SK-N-SH (cell line): ENCODE data around the gene COA6. TPM values are rescaled to one million over a fixed set of nuclear protein-coding genes. Genes with fewer than 3 reads are reported as not detected.

Experiments used
- CTCF ChIA-PET: fragments of 300-600, 350-600 bp; formaldehyde crosslinking; extraction: SDS; loops from one replicate; lab custom pipeline; 2021; lab: Yijun Ruan, JAX
- POLR2A ChIA-PET: fragments of 350-600 bp; sonication (Branson Sonifier 250); formaldehyde crosslinking; extraction: SDS; loops from one replicate; lab custom pipeline; 2020; ENCODE audit warnings: antibody characterized with exemption, inconsistent platforms; lab: Yijun Ruan, JAX
- DNase-seq: peaks from one replicate; pipeline ENCODE4 v3.0.0; 2012
- H2AFZ ChIP-seq: fragments of 200-600 bp; sonication (generic); 2 replicates; pipeline ENCODE4 v1.8.1; 2016; ENCODE audit warnings: antibody characterized with exemption, mild to moderate bottlenecking, low read depth
- H3F3A ChIP-seq: fragments of 200-600 bp; sonication (generic); replicated peaks from 2 replicates; pipeline ENCODE3; 2016; ENCODE audit warnings: antibody characterized with exemption, mild to moderate bottlenecking; ENCODE audit not compliant: insufficient read depth
- H3K27ac ChIP-seq, 2 experiments: fragments of 200-500 bp in 1 of 2; fragments of 200-600 bp in 1 of 2; sonication (Bioruptor generic) in 1 of 2; sonication (generic), shearing (Covaris generic) in 1 of 2; 2 replicates each; pipeline versions ENCODE4 v1.5.1 to v1.6.1; 2014 to 2016; ENCODE audit warnings: low read depth in 2 of 2, inconsistent platforms in 1 of 2, low read length in 1 of 2, mild to moderate bottlenecking in 1 of 2, mixed read lengths in 1 of 2
- H3K27me3 ChIP-seq: fragments of 200-600 bp; sonication (generic), shearing (Covaris generic); 2 replicates; pipeline ENCODE4 v1.6.1; 2016; ENCODE audit warnings: mixed run types; ENCODE audit not compliant: insufficient read depth
- H3K36me3 ChIP-seq, 2 experiments: fragments of 200-500 bp in 1 of 2; fragments of 200-600 bp in 1 of 2; sonication (Bioruptor generic) in 1 of 2; sonication (generic) in 1 of 2; replicated peaks in 1 of 2; 2 replicates each; pipeline versions ENCODE3 to v1.5.1; 2014 to 2016; ENCODE audit warnings: low read length in 1 of 2, mild to moderate bottlenecking in 1 of 2; ENCODE audit not compliant: insufficient read depth in 2 of 2, control insufficient read depth in 1 of 2
- H3K4me1 ChIP-seq, 2 experiments: fragments of 200-500 bp in 1 of 2; fragments of 200-600 bp in 1 of 2; sonication (Bioruptor generic) in 1 of 2; sonication (generic), shearing (Covaris generic) in 1 of 2; 2 replicates each; pipeline versions ENCODE4 v1.5.1 to v1.6.1; 2014 to 2016; ENCODE audit warnings: low read depth in 1 of 2, low read length in 1 of 2, mixed run types in 1 of 2; ENCODE audit not compliant: insufficient read depth in 2 of 2, control insufficient read depth in 1 of 2
- H3K4me2 ChIP-seq: fragments of 200-600 bp; sonication (generic), shearing (Covaris generic); 2 replicates; pipeline ENCODE4 v1.6.1; 2017; ENCODE audit warnings: mixed run types
- H3K4me3 ChIP-seq, 2 experiments: fragments of 200-500 bp in 1 of 2; fragments of 200-600 bp in 1 of 2; sonication (Bioruptor generic) in 1 of 2; sonication (generic), shearing (Covaris generic) in 1 of 2; 2 replicates each; pipeline versions ENCODE4 v1.5.1 to v1.8.1; 2014 to 2016; ENCODE audit warnings: low read depth in 2 of 2, inconsistent platforms in 1 of 2, low read length in 1 of 2, mild to moderate bottlenecking in 1 of 2, mixed read lengths in 1 of 2, moderate library complexity in 1 of 2
- H3K79me2 ChIP-seq: fragments of 200-600 bp; sonication (generic); 2 replicates; pipeline ENCODE4 v1.8.1; 2017; ENCODE audit warnings: mild to moderate bottlenecking; ENCODE audit not compliant: insufficient read depth
- H3K9ac ChIP-seq: fragments of 200-600 bp; sonication (generic); 2 replicates; pipeline ENCODE4 v1.6.1; 2017; ENCODE audit warnings: mixed run types
- H3K9me2 ChIP-seq: fragments of 200-600 bp; sonication (generic); 2 replicates; pipeline ENCODE4 v1.6.1; 2017; ENCODE audit warnings: mixed run types
- H3K9me3 ChIP-seq: fragments of 200-600 bp; sonication (generic); 2 replicates; pipeline ENCODE4 v1.6.1; 2017; ENCODE audit warnings: mixed run types, mild to moderate bottlenecking, moderate library complexity
- H4K20me1 ChIP-seq: fragments of 200-600 bp; sonication (generic); 2 replicates; pipeline ENCODE4 v1.6.1; 2017; ENCODE audit warnings: mild to moderate bottlenecking, mixed run types; ENCODE audit not compliant: insufficient read depth
- CHD2 ChIP-seq: fragments of 150-350 bp; IDR thresholded peaks from 2 replicates; pipeline ENCODE4 v1.6.1; 2018; ENCODE audit warnings: low read length; ENCODE audit not compliant: partially characterized antibody
- CTCF ChIP-seq: fragments of 200-600 bp; sonication (generic); IDR thresholded peaks from 2 replicates; pipeline ENCODE4 v1.6.1; 2017; ENCODE audit warnings: antibody characterized with exemption, mild to moderate bottlenecking, moderate library complexity
- EP300 ChIP-seq, 2 experiments: IDR thresholded peaks; 2 replicates each; pipeline versions ENCODE4 v1.4.0 to v1.6.1; 2012; ENCODE audit warnings: borderline replicate concordance in 1 of 2, low read depth in 1 of 2, low read length in 1 of 2
- EZH2phosphoT487 ChIP-seq: fragments of 200-600 bp; sonication (generic); IDR thresholded peaks from 2 replicates; pipeline ENCODE4 v1.6.1; 2017; ENCODE audit warnings: low read depth, mixed run types, mild to moderate bottlenecking, antibody characterized with exemption, moderate library complexity, borderline replicate concordance
- FOSL2 ChIP-seq: IDR thresholded peaks from 2 replicates; pipeline ENCODE4 v1.4.0; 2012; ENCODE audit warnings: low read depth, mild to moderate bottlenecking, moderate library complexity, borderline replicate concordance
- FOXJ3 ChIP-seq: sonication (generic); formaldehyde crosslinking; IDR thresholded peaks from 2 replicates; pipeline ENCODE4 v1.5.1; 2020; ENCODE audit warnings: mild to moderate bottlenecking, missing genetic modification reagents
- JUND ChIP-seq: IDR thresholded peaks from 2 replicates; pipeline ENCODE4 v1.4.0; 2012
- NRF1 ChIP-seq: IDR thresholded peaks from 2 replicates; pipeline ENCODE4 v1.6.1; 2012; ENCODE audit warnings: low read depth, mild to moderate bottlenecking, low read length
- POLR2AphosphoS5 ChIP-seq: IDR thresholded peaks from 2 replicates; pipeline ENCODE4 v1.6.1; 2012; ENCODE audit warnings: low read depth, low read length
- RCOR1 ChIP-seq: fragments of 150-350 bp; IDR thresholded peaks from 2 replicates; pipeline ENCODE4 v1.6.1; 2017; ENCODE audit warnings: antibody characterized with exemption, low read length
- RXRA ChIP-seq: IDR thresholded peaks from 2 replicates; pipeline ENCODE4 v1.4.0; 2012; ENCODE audit warnings: low read depth, mild to moderate bottlenecking, borderline replicate concordance
- SIN3A ChIP-seq: IDR thresholded peaks from 2 replicates; pipeline ENCODE4 v1.6.1; 2012; ENCODE audit warnings: low read depth, mild to moderate bottlenecking, low read length, moderate library complexity, borderline replicate concordance
- SMC3 ChIP-seq: IDR thresholded peaks from 2 replicates; pipeline ENCODE4 v1.6.1; 2012; ENCODE audit warnings: low read depth, low read length, improper control_type of control experiment
- TAF1 ChIP-seq: IDR thresholded peaks from 2 replicates; pipeline ENCODE4 v1.6.1; 2012; ENCODE audit warnings: low read depth, mild to moderate bottlenecking, low read length, moderate library complexity, borderline replicate concordance
- TEAD4 ChIP-seq: IDR thresholded peaks from 2 replicates; pipeline ENCODE4 v1.4.0; 2012; ENCODE audit warnings: mild to moderate bottlenecking, borderline replicate concordance; ENCODE audit not compliant: insufficient read depth
- ZBTB33 ChIP-seq: IDR thresholded peaks from 2 replicates; pipeline ENCODE4 v1.4.0; 2012; ENCODE audit warnings: low read depth, borderline replicate concordance
- WGBS: methylation state at CpG from one replicate; pipeline ENCODE4 v1.1.6; 2017; ENCODE audit warnings: low lambda C conversion rate; 5-methylcytosine and 5-hydroxymethylcytosine counted together
- polyA plus RNA-seq, 3 experiments: library from polyadenylated mRNA; depleted of rRNA; stranded (reverse); fragments of >200 nt; gene quantifications; 2 replicates each; pipeline ENCODE4 v1.2.3, GENCODE V29; 2012
- TF ChIP-seq, protein P1 (sequence below): IDR thresholded peaks from 2 replicates; pipeline ENCODE4; 2012
- TF ChIP-seq, protein P2 (sequence below): IDR thresholded peaks from 2 replicates; pipeline ENCODE4 v1.4.0; 2012; ENCODE audit warnings: low read depth

Gene COA6
- polyA plus RNA-seq, 1 of the 3 experiments (the other 2 are of a cell fraction): 42.2 TPM

DNA sequence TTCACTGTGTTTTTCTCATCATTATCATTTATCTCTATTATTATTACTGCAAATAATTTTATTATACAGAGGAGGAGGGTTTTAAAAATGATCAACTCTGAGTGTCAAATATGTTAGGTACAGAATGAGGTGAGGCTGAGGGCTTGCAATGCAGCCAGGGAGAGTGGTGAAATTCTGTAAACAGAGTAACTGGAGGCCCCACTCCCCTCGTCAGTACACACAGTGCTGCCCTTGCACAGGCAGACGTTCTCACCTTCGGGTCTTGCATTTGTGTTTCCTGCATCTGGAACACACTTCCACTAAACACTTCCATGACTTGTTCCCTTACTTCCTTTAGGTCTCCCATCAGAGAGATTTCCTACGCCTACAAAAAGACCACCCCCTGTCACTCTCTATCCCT lies 24.3 kb upstream of the COA6 start (continued):
- TF ChIP-seq JUND: no peak

DNA sequence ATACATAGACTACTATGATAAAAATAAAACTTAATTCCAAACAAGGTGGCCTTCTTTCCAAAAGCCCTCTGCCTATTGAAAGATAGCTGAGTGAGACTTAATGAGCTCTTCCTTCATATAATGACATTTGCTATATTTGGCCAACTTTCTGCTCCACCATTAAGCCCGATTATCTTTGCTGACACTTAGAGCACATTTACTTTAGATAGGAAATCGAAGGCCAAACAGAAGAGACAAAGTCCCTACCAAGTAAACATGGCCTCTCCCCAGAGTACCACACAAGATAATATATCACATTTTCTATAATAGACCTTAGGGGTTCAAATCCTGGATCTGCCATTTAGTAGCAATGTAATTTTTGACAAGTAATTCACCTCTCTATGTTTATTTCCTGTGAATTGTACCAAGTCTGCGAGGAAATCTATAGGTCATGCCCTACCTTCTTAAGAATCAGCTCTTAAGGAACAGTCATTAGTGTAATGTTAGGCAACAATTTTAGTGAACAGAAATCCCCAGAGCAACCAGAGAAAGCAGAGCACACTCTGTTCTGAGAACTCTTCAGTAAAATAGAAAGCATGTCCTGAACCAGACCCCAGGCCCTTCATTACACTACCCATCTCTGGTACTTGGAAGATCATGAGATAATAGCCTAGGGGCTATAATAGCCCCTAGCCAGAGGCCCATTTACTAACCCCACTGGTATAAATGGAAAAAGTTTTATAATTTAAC lies 17.3 kb upstream of the COA6 start:
- H3K4me2 ChIP-seq: peak overlapping the region; percentile 65

More for the DNA sequence above, 17.3 kb upstream of the COA6 start:
- H3K4me1 ChIP-seq: no peaks in the 10 kb centered on the region; a peak in 1 of 4 replicates
- ChIA-PET CTCF (interaction anchor here (0.9 kb wide), 1 partner anchor 9 kb away, joined by 4 read pairs; no protein-coding TSS in a partner anchor), POLR2A (interaction anchor here (2.6 kb wide), 1 partner anchor 18 kb away, joined by 11 read pairs; the partner anchor contains the start of gene COA6)
- no peaks in the 10 kb centered on the region for H3K9me3 ChIP-seq
- no peaks in the 10 kb centered on the region for H3K36me3 ChIP-seq
- no peak overlapping the region for H3K27ac ChIP-seq
- H2AFZ ChIP-seq: peak overlapping the region; percentile 79; the same call in 1 of the 2 replicates
- H4K20me1 ChIP-seq: no peaks in the 10 kb centered on the region
- TF ChIP-seq POLR2AphosphoS5 (no peak), FOXJ3 (no peak), FOSL2 (no peak), TEAD4 (no peak), RCOR1 (no peak), SIN3A (no peak), EP300 (IDR thresholded peaks at IDR 0.05; ENCODE audit: borderline replicate concordance in 1 of 2, low read depth in 1 of 2, low read length in 1 of 2) (no peak), EZH2phosphoT487 (no peak), ZBTB33 (no peak), NRF1 (no peak), RXRA (no peak), CHD2 (no peak), SMC3 (no peak), TAF1 (no peak), CTCF (no peak)
- TF ChIP-seq, protein P1, sequence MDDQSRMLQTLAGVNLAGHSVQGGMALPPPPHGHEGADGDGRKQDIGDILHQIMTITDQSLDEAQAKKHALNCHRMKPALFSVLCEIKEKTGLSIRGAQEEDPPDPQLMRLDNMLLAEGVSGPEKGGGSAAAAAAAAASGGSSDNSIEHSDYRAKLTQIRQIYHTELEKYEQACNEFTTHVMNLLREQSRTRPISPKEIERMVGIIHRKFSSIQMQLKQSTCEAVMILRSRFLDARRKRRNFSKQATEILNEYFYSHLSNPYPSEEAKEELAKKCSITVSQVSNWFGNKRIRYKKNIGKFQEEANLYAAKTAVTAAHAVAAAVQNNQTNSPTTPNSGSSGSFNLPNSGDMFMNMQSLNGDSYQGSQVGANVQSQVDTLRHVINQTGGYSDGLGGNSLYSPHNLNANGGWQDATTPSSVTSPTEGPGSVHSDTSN: no peak
- TF ChIP-seq, protein P2, sequence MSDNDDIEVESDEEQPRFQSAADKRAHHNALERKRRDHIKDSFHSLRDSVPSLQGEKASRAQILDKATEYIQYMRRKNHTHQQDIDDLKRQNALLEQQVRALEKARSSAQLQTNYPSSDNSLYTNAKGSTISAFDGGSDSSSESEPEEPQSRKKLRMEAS: no peak
- 73% methylated on average over 3 of the region's 3 CpGs for WGBS
- no peaks in the 10 kb centered on the region for H3F3A ChIP-seq
- no peaks in the 10 kb centered on the region for H3K79me2 ChIP-seq
- H3K27me3 ChIP-seq: no peaks in the 10 kb centered on the region
- H3K9me2 ChIP-seq: no peaks in the 10 kb centered on the region
- DNase-seq: peak; percentile 21
- H3K9ac ChIP-seq: no peak overlapping the region
- peak overlapping the region in 1 of 2 experiments; percentile 51; a peak in 1 of 4 replicates for H3K4me3 ChIP-seq
